Measurements from ENCODE around the gene MAPK8IP3.

Gene MAPK8IP3

DNA sequence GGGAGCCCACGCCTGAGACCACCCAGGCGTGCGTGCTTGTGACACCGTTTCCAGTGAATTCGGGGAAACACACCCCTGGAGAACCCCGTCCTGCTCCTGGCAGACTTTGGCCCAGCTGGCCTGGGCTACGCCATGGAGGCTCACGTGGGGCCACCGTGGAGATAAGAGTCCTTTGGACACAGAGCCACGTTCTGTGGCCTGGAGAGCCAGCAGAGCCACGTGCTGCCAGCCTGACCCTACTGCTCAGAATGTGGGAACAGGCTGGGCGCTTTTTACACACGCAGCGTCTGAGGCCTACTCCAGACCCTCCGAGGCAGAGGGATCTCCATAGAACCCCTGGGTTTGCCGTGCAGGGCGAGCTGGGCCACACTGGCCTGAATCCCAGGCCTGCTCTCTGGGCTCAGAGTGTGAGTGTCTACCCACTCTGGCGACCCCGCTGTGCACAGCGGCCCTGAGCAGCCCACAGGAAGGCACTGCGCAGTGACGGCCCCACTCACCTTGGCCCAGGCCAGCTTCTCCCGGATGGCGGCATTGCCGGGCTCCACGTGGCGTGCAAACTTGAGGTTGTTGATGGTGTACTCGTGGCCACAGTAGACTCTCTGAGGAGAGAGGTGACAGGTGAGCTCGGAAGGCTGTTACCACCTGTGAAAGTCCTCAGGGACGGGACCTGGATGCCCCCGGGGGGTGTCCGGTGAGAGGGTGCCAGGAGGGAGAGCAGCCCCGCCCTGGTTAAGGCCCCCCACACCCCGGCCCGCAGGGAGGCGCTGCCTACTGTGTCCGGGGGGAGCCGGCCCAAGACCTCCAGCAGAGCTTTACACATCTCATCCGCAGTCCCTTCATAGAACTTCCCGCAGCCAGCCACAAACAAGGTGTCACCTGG lies 110.6 kb downstream of the MAPK8IP3 start:
- no peak for DNase-seq

DNA sequence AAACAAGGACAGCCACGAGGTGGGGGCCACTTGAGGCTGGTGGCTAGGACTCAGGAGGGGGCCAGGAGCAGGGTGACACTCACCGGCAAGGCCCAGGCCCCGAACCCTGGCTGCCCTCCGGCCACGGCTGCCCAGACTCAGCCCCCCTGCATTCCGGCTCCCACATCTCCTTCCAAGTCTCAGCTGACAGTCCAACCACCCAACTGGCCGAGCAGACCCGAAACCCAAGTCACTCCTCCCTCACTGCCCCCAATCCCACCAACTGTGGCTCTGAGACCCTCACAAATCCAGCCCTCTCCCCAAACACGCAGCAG lies 111.2 kb downstream of the MAPK8IP3 start:
- no peak for DNase-seq

DNA sequence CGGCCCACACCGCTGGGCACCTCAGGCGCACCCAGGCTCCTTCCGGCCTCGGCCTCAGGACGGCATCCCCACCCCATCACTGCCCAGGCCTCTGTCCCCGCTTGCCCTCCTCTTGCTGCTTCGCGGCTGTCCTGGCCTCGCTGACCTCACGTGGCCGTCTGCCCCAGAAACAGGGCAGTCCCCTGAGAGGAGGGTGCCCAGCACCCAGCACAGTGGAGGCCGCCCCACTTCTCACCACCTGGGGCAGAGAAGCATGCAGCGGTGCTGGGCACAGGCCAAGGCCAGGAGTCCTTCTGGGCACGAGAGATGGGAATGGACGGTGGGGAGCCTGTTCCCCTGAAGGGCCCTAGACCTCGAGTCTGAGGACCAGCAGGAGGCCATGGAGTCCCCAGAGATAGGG lies 111.7 kb downstream of the MAPK8IP3 start:
- DNase-seq: no peak

DNA sequence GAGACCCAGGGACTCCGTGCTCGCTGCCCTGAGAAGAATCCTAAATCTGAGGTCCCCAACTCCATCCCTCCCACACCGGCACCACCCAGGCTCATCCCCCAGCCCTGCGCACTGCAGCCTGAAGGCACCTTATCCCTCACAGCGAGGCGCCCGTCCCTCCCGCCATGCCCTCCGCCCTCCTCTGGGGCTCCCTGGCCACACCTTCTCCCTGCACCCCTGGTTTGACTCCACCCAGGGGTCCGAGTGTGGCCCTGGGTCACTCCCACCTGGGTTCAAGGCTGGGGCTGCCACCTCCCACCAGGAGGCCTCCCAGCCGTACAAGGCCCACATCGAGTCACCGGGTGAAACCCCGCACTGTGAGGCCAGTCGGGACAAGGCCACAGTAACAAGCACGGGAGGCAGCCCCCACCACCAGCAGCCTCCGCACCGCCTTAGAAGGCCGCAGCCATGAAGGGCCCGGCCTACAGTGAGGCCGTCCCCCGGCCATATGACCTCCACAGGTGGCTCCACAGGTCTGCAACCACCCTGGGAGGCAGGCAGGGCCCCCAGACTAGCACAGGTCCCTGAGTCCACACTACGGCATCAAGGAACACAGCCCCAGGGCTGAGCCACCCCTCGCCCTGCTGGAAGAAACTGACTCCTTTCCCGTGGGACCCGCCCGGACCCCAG lies 112.3 kb downstream of the MAPK8IP3 start:
- DNase-seq: no peak

DNA sequence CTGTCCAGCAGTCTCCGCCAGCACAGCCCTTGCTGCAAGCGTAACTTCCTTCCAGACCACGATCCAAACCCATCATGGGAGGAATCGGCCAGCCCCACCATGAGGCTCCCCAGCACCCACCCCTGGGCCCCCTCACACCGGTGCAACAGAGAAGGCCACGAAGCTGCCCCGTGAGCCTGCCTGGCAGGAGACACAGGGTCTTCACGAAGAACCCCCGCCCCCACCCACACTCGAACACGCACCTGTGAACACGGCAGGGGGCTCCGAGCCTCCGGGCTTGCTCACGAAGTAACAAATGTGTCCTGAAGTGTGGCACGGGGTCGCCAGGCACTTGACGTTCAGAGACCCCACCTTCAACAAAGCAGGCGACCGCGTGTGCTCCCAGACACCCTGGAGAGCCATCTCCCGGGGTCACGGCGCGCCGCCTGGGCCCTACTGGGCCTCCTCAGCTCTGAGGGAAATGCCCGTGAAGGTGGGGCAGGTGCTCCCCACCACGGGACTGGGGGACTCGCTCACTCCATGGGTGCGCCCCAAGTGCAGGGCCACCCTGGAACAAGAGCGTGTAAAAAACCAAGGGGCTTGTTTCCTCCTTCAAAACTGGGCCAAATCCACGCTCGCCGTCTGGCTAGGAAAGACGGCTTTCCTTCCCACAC lies 113.0 kb downstream of the MAPK8IP3 start:
- no peak for DNase-seq

DNA sequence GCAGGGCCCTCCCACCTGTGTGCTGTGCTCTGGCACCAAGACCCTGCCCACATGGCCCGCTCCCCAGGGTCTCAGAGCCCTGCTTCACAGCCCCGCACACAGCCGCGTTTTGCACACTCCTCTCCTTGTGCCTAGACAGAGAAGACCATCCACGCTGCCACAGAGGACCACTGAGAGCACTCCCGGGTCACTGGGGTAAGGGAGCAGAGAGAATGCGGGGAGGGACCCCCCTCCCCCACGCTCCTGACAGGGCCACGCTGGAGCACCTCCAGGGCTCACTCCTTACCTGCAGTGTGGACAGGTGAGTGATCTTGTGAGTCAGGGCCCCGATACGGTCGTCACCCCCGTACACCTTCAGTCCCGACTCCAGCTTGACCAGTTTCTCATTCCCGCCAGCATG lies 113.6 kb downstream of the MAPK8IP3 start:
- no peak for DNase-seq

Measured in 8988T (cell line).